Adipocyte (in vitro differentiated cells): ENCODE results near the gene USH1C.

Experiments
- DNase-seq: peaks from one replicate; pipeline ENCODE4 v3.0.0-alpha.2; 2015; ENCODE audit warnings: low read depth
- H3K27me3 ChIP-seq: replicated peaks from 2 replicates; pipeline ENCODE4 v1.7.0; 2013; ENCODE audit warnings: mild to moderate bottlenecking, low read length, moderate library complexity; ENCODE audit not compliant: control insufficient read depth, insufficient read depth
- H3K36me3 ChIP-seq: 2 replicates; pipeline ENCODE4 v1.7.0; 2013; ENCODE audit warnings: low read length, mild to moderate bottlenecking, moderate library complexity; ENCODE audit not compliant: control insufficient read depth, insufficient read depth, severe bottlenecking
- H3K4me1 ChIP-seq: 2 replicates; pipeline ENCODE4 v1.7.0; 2013; ENCODE audit warnings: mild to moderate bottlenecking, low read length, moderate library complexity; ENCODE audit not compliant: control insufficient read depth, insufficient read depth
- H3K4me3 ChIP-seq: 2 replicates; pipeline ENCODE4 v1.7.0; 2013; ENCODE audit warnings: mild to moderate bottlenecking, low read length, moderate library complexity
- H3K9ac ChIP-seq: 2 replicates; pipeline ENCODE4 v1.7.0; 2013; ENCODE audit warnings: mild to moderate bottlenecking, low read length, moderate library complexity
- H3K9me3 ChIP-seq: 2 replicates; pipeline ENCODE4 v1.7.0; 2013; ENCODE audit warnings: mild to moderate bottlenecking, low read length, moderate library complexity; ENCODE audit not compliant: control insufficient read depth

USH1C gene

GRCh38 chr11:17578958-17579357 lies 34.7 kb upstream of the USH1C start:
- H3K27me3 ChIP-seq, result peaks cover 58% of the 10 kb centered on the region
- H3K9me3 ChIP-seq, result peaks cover 7% of the 10 kb centered on the region
- H3K36me3 ChIP-seq, result no peaks in the 10 kb centered on the region
- no peak for DNase-seq
- no peak overlapping the region for H3K9ac ChIP-seq
- no peak overlapping the region for H3K4me3 ChIP-seq
- no peaks in the 10 kb centered on the region for H3K4me1 ChIP-seq

GRCh38 chr11:17578296-17578695 lies 34.1 kb upstream of the USH1C start:
- peaks cover 65% of the 10 kb centered on the region for H3K27me3 ChIP-seq
- H3K36me3 ChIP-seq, result no peaks in the 10 kb centered on the region
- DNase-seq, result no peak
- peaks cover 7% of the 10 kb centered on the region for H3K9me3 ChIP-seq
- no peak overlapping the region for H3K4me3 ChIP-seq
- H3K4me1 ChIP-seq, result no peaks in the 10 kb centered on the region
- H3K9ac ChIP-seq, result no peak overlapping the region

- Histone ChIP-seq H3K4me1 (no peaks in the 10 kb centered on the region), H3K9ac (no peak overlapping the region), H3K4me3 (no peak overlapping the region), H3K9me3 (no peaks in the 10 kb centered on the region), H3K27me3 (peaks cover 77% of the 10 kb centered on the region), H3K36me3 (no peaks in the 10 kb centered on the region)
- DNase-seq, result no peak
Measured at GRCh38 chr11:17575431-17576425, 31.5 kb upstream of the USH1C start.

GRCh38 chr11:17574141-17575091 lies 30.2 kb upstream of the USH1C start:
- H3K9ac ChIP-seq, result no peak overlapping the region
- H3K9me3 ChIP-seq, result no peaks in the 10 kb centered on the region
- no peaks in the 10 kb centered on the region for H3K36me3 ChIP-seq
- DNase-seq, result no peak
- peaks cover 67% of the 10 kb centered on the region for H3K27me3 ChIP-seq
- H3K4me3 ChIP-seq, result no peak overlapping the region
- no peaks in the 10 kb centered on the region for H3K4me1 ChIP-seq

GRCh38 chr11:17573526-17573925 lies 29.3 kb upstream of the USH1C start:
- no peak overlapping the region for H3K4me3 ChIP-seq
- no peak for DNase-seq
- no peaks in the 10 kb centered on the region for H3K36me3 ChIP-seq
- H3K9me3 ChIP-seq, result no peaks in the 10 kb centered on the region
- H3K27me3 ChIP-seq, result peaks cover 65% of the 10 kb centered on the region
- no peak overlapping the region for H3K9ac ChIP-seq
- H3K4me1 ChIP-seq, result no peaks in the 10 kb centered on the region

- Histone ChIP-seq H3K4me3 (no peak overlapping the region), H3K9me3 (no peaks in the 10 kb centered on the region), H3K4me1 (no peaks in the 10 kb centered on the region), H3K9ac (no peak overlapping the region), H3K36me3 (no peaks in the 10 kb centered on the region), H3K27me3 (peaks cover 63% of the 10 kb centered on the region)
- DNase-seq, result no peak
Measured at GRCh38 chr11:17572791-17573460, 28.7 kb upstream of the USH1C start.

- no peaks in the 10 kb centered on the region for H3K36me3 ChIP-seq
- no peak overlapping the region for H3K4me3 ChIP-seq
- H3K9me3 ChIP-seq, result no peaks in the 10 kb centered on the region
- H3K27me3 ChIP-seq, result peaks cover 60% of the 10 kb centered on the region
- no peak for DNase-seq
- no peaks in the 10 kb centered on the region for H3K4me1 ChIP-seq
- H3K9ac ChIP-seq, result no peak overlapping the region
Measured at GRCh38 chr11:17572359-17572690, 28.1 kb upstream of the USH1C start.

GRCh38 chr11:17571431-17572358 lies 27.5 kb upstream of the USH1C start:
- no peak overlapping the region for H3K9ac ChIP-seq
- H3K4me1 ChIP-seq, result no peaks in the 10 kb centered on the region
- H3K27me3 ChIP-seq, result peaks cover 54% of the 10 kb centered on the region
- no peak for DNase-seq
- H3K4me3 ChIP-seq, result no peak overlapping the region
- H3K36me3 ChIP-seq, result no peaks in the 10 kb centered on the region
- no peaks in the 10 kb centered on the region for H3K9me3 ChIP-seq

GRCh38 chr11:17570034-17570433 lies 25.8 kb upstream of the USH1C start:
- Histone ChIP-seq H3K9ac (no peak overlapping the region), H3K27me3 (peaks cover 47% of the 10 kb centered on the region), H3K36me3 (no peaks in the 10 kb centered on the region), H3K9me3 (no peaks in the 10 kb centered on the region), H3K4me3 (no peak overlapping the region), H3K4me1 (no peaks in the 10 kb centered on the region)
- no peak for DNase-seq

- H3K4me3 ChIP-seq, result no peak overlapping the region
- H3K27me3 ChIP-seq, result peaks cover 41% of the 10 kb centered on the region
- no peak overlapping the region for H3K9ac ChIP-seq
- H3K4me1 ChIP-seq, result no peaks in the 10 kb centered on the region
- no peak for DNase-seq
- no peaks in the 10 kb centered on the region for H3K9me3 ChIP-seq
- no peaks in the 10 kb centered on the region for H3K36me3 ChIP-seq
Measured at GRCh38 chr11:17568944-17569343, 24.7 kb upstream of the USH1C start.
